Inflammatory macrophage treated with lipopolysaccharide for 1 hour (primary cell): ENCODE data around the gene CORIN.

Source experiments
- DNase-seq, 2 donors: peaks; one replicate each; pipeline ENCODE4 v3.0.0-alpha.2; 2020 to 2022

The CORIN gene

GRCh38 chr4:47837908-47838294, at the start of gene CORIN:
CORIN (minus strand) TSS chr4:47838067; CDS start chr4:47837949, 118 bp downstream.
- no peak for DNase-seq

GRCh38 chr4:47882228-47882627, 44.4 kb upstream of the CORIN start:
- no peak for DNase-seq

- DNase-seq: no peak
Observed at GRCh38 chr4:47879458-47879857, 41.6 kb upstream of the CORIN start.

- no peak for DNase-seq
Observed at GRCh38 chr4:47876784-47877546, 39.1 kb upstream of the CORIN start.

- no peak for DNase-seq
Observed at GRCh38 chr4:47876310-47876709, 38.4 kb upstream of the CORIN start.

GRCh38 chr4:47873877-47874541, 36.1 kb upstream of the CORIN start:
- no peak for DNase-seq

GRCh38 chr4:47863486-47863885, 25.6 kb upstream of the CORIN start:
- no peak for DNase-seq

- no peak for DNase-seq
Observed at GRCh38 chr4:47862297-47862696, 24.4 kb upstream of the CORIN start.

GRCh38 chr4:47860305-47860704, 22.4 kb upstream of the CORIN start:
- DNase-seq: no peak

- no peak for DNase-seq
Observed at GRCh38 chr4:47858006-47858405, 20.1 kb upstream of the CORIN start.

- no peak for DNase-seq
Observed at GRCh38 chr4:47856713-47857112, 18.8 kb upstream of the CORIN start.

- no peak for DNase-seq
Observed at GRCh38 chr4:47855350-47855749, 17.5 kb upstream of the CORIN start.

- DNase-seq: peak; percentile 24 to 40
Observed at GRCh38 chr4:47852136-47852535, 14.3 kb upstream of the CORIN start.

GRCh38 chr4:47849466-47849865, 11.6 kb upstream of the CORIN start:
- no peak for DNase-seq

- DNase-seq: no peak
Observed at GRCh38 chr4:47848041-47848440, 10.2 kb upstream of the CORIN start.

GRCh38 chr4:47842985-47843384, 5.1 kb upstream of the CORIN start:
- no peak for DNase-seq

- no peak for DNase-seq
Observed at GRCh38 chr4:47840291-47840690, 2.4 kb upstream of the CORIN start.

GRCh38 chr4:47839259-47839658, 1.4 kb upstream of the CORIN start:
- peak; percentile 22 to 79 for DNase-seq

- no peak for DNase-seq
Observed at GRCh38 chr4:47838445-47838844, 578 bp upstream of the CORIN start.

GRCh38 chr4:47837094-47837907, 566 bp downstream of the CORIN start:
- DNase-seq: no peak

GRCh38 chr4:47836641-47837093, 1.2 kb downstream of the CORIN start:
- DNase-seq: peak; percentile 46 to 53

GRCh38 chr4:47835494-47835893, 2.4 kb downstream of the CORIN start:
- no peak for DNase-seq

- DNase-seq: no peak
Observed at GRCh38 chr4:47831026-47831679, 6.7 kb downstream of the CORIN start.
